GM21515 (cell line): ENCODE results near the gene ZRANB3.
"Not testable (repeated sequence)": the region's sequence is repeated elsewhere in the genome, so short reads cannot be mapped to it uniquely, and the experiment has no call there.

Experiments used
- ATAC-seq: cut with Tn5 transposase; IDR thresholded peaks from one replicate; pipeline ENCODE4 v1.9.1; 2021; ENCODE audit not compliant: unreplicated experiment

Gene ZRANB3

GRCh38 chr2:135494503-135494902, 36.5 kb downstream of the ZRANB3 start:
- no peak for ATAC-seq

GRCh38 chr2:135490376-135490775, 40.6 kb downstream of the ZRANB3 start:
- ATAC-seq = no peak

- ATAC-seq = no peak
These were observed 45.6 kb downstream of the ZRANB3 start for GRCh38 chr2:135485441-135485840.

GRCh38 chr2:135475128-135475527, 55.9 kb downstream of the ZRANB3 start:
- ATAC-seq = no peak

- no peak for ATAC-seq
These were observed 57.5 kb downstream of the ZRANB3 start for GRCh38 chr2:135473567-135473966.

- no peak for ATAC-seq
These were observed 59.9 kb downstream of the ZRANB3 start for GRCh38 chr2:135471106-135471505.

GRCh38 chr2:135457279-135457678, 73.7 kb downstream of the ZRANB3 start:
- no peak for ATAC-seq

GRCh38 chr2:135456835-135457234, 74.2 kb downstream of the ZRANB3 start:
- no peak for ATAC-seq

- ATAC-seq = no peak
These were observed 74.6 kb downstream of the ZRANB3 start for GRCh38 chr2:135456431-135456830.

- no peak for ATAC-seq
These were observed 76.4 kb downstream of the ZRANB3 start for GRCh38 chr2:135454608-135455007.

- ATAC-seq = not testable (repeated sequence)
These were observed 78.0 kb downstream of the ZRANB3 start for GRCh38 chr2:135453027-135453426.

GRCh38 chr2:135451966-135452365, 79.1 kb downstream of the ZRANB3 start:
- no peak for ATAC-seq

GRCh38 chr2:135443013-135443412, 88.0 kb downstream of the ZRANB3 start:
- not testable (repeated sequence) for ATAC-seq

- not testable (repeated sequence) for ATAC-seq
These were observed 95.9 kb downstream of the ZRANB3 start for GRCh38 chr2:135435155-135435554.

GRCh38 chr2:135424849-135425248, 106.2 kb downstream of the ZRANB3 start:
- ATAC-seq = no peak

GRCh38 chr2:135422898-135423297, 108.1 kb downstream of the ZRANB3 start:
- ATAC-seq = no peak

- ATAC-seq = no peak
These were observed 119.4 kb downstream of the ZRANB3 start for GRCh38 chr2:135411646-135412045.

- ATAC-seq = no peak
These were observed 121.6 kb downstream of the ZRANB3 start for GRCh38 chr2:135409436-135409835.

- not testable (repeated sequence) for ATAC-seq
These were observed 134.8 kb downstream of the ZRANB3 start for GRCh38 chr2:135396259-135396658.

GRCh38 chr2:135386993-135387392, 144.0 kb downstream of the ZRANB3 start:
- ATAC-seq = no peak

- no peak for ATAC-seq
These were observed 152.4 kb downstream of the ZRANB3 start for GRCh38 chr2:135378591-135378990.

- no peak for ATAC-seq
These were observed 157.3 kb downstream of the ZRANB3 start for GRCh38 chr2:135373702-135374101.

- no peak for ATAC-seq
These were observed 181.1 kb downstream of the ZRANB3 start for GRCh38 chr2:135349941-135350340.
